ENCODE results near the gene LYVE1.

LYVE1 gene

DNA sequence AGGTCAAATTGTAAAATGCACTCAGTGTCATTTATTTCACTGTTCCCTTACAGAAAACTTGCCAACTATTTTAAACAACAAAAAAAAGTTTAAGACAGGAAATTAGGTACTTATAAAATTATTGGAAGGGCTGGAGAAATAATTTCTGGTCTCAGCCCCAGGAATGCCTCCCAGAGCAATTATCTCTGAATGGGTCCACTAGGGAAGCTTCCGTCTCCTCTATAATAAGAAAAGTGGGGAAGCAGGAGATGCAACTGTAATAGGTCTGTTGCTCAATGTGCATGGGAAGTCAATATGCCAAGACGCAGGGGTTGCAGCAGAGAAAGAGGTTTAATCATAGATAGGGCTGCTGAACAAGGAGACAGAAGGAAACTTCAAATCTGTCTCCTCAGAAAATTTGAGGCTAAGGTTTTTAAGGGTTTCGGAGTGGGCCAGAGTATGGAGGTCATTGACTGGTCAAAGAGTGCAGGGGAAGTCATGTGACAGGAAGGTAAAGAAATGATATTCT is 16.6 kb downstream of the LYVE1 start:
- DNase-seq: no peak

DNA sequence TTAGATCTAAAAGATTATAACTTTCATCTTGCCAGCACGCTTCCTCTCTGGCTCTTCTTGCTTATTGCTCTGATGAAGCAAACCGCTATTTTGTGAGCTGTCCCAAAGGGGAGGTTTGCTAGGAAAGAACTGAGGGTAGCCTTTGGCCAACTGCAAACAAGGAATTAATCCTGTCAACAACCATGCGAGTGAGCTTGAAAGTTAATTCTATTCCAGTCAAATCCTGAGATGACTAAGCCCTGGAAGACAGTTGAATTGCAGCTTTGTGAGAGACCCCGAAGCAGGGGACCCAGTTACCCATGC is 17.2 kb downstream of the LYVE1 start:
- DNase-seq: no peak

DNA sequence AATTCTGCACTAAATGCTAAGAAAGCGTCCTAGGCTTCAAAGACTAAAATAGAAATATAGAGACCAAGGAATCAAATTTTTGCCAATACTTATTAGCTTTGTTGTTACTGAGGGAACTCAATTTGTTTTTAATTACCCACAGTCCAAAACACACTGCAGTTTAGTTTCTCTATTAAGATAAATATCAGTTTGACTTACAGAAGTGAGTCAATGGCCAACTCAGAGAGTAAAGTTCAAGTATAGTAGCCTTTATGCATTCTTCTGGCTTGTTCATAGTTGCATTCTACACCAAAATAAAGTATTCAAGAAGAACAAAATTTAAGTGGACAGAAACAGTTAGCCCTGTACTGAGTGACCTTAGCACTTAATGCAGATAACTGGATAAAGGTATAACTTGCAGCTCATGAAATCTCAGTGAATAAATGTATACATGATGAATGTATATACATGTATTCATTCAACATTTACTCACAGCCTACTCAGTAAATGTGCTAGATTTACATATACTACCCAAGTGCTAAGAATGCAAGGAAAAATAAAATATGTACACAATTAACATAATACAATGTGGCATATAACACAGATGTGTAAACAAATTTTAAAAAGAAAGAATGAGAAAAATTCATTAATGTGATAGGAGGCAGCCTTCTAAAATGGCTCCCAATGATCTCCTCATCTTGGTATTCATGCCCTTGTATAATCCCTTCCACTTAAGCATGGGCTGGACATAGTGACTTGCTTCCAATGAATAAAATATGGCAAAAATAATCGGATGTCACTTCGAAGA is 17.8 kb downstream of the LYVE1 start:
- no peak for DNase-seq

DNA sequence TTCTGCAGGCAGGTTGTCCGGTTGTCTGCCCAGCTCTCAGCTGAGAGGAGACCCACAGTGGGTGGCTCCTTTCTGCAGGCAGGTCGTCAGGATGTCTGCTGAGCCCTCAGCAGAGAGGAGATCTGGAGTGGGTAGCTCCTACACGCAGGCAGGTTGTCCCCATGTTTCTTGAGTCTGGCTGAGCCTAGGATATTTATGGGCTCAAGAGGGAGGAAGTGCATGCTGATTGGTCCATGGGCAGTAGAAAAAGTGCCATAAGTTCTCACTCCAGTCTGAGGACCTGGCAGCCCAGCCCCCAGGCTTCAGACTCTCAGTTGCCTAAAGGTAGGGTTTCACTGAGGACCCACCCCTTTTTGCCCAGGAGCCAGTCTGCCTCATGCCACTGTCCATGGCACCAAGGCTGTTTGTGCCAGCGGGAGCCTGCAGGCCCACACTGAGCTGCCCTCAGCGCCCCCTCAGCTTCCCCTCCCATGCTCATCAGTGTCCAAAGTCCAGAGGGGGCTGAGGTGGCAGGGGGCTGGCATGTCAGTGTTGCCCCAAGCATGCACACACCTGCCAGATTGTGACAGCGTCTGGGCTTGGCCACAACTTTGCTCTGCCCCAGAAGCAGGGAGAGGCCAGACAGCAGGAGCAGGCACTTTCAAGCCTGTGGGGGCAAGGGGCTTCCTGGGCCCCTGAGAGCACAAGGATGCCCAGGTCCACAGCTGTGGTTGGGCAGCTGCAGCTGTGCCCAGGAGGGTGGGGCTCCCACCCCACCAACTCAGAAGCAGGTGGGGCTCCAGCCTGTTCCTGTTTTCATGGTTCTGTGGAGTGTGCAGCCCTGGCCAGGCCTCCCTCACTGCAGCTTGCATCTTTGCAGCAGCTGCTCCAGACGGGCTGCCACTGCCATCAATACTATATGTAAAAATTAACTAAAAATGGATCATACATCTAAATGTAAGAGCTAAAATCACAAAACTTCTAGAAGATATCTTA is 23.7 kb downstream of the LYVE1 start:
- DNase-seq: no peak

DNA sequence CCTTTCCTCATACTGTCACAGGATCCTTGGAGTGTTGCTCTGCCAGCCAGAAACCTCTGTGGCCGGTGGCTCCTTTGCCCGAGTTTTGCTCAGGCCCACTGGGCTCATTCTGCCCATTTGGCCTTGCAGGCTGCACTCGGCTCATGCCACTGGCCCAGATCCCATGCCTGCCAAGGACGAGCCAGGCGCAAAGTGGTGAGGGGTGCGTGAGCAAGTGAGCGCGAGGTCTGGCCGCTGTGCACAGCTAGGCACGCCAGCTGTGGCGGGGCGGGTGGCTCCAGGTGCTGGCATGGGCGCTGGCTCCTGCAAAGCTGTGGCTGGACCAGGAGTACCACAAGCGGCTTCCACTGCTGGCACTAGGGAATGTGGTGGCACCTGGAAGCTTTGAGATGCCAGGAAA is 24.7 kb downstream of the LYVE1 start:
- no peak for DNase-seq

DNA sequence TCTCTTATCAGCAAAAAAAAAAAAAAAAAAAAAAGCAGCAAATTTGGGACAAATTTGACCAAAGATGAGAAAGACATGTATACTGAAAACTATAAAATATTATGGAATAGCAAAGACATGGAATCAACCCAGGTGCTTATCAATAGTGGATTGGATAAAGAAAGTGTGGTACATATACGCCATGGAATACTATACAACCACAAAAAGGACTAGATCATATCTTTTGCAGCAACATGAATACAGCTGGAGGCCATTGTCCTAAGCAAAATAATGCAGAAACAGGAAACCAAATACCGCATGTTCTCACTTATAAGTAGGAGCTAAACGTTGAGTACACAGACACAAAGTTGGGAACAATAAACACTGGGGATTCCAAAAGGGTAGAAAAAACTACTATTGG is 25.7 kb downstream of the LYVE1 start:
- no peak for DNase-seq

DNA sequence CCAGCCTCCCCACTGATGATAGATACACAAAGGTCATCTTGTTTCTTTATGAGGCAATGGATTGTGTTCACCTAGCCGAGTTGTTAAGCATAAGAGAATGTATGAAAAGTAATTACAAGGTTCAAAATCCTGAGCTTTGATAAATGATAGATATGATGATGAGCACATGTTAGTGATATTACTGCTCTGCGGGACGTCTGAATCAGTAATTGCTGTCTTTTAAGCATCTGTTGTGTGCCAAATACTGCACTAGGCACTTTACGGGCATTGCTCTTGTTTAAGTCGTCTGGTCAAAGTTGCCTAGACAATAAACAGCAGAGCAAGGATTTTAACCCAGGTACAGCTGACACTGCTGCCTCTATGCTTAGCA is 26.9 kb downstream of the LYVE1 start:
- peak; percentile 19 for DNase-seq

DNA sequence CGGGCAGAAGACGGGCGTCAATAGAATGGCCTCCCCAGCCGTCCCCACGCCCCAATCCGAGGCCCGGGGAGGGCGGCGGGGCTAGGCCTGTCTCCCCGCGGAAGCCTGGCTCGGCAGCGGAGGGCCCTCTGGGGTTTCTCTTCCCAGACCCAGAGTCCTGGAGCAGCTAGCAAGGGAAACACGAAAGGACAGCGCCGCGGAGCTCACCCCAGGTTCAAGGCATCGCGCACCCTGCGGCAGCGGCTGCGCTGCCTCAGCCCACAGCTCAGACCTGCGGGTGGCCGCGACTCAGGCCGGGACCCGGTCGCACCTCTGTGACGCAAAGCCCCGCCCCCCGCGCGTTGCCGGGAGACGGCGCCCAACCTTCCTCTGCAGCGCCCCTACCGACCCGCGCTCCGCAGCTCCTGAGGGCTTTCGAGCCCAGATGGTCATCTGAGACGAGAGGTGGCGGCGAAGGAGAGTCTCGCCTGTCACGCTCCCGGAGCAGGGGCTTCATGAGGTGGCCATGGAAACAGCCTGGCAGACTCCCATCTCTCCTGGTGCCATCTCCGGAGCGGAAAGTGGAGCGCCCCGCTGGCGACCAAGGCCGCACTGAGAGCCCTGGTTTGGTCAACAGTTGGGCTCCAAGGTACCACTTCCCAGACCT is 27.4 kb downstream of the LYVE1 start, which contains the start of gene RNF141:
Gene RNF141, minus strand, starts transcription at position 273 of the 646 bp plus-strand sequence. CDS start 7,029 bp downstream, outside the sequence.
- DNase-seq: peak; percentile 66

DNA sequence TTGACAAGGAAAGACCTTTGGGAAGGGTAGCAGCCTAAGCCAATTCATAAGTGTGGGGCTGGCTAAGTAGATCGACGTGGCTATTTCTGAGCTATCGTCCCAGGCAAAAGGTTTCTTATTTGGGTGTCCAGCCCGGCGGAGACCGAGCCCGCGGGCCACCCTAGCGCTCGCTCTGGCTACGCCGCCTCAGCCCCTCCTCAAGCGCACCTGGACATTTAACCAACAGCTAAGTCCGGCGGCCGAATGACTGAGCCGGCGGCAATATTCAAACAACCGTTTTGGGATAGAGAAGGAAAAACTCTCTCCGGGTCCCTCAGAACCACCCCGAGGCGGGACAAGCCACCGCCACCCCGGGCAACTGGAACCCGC is 27.9 kb downstream of the LYVE1 start:
- no peak for DNase-seq

DNA sequence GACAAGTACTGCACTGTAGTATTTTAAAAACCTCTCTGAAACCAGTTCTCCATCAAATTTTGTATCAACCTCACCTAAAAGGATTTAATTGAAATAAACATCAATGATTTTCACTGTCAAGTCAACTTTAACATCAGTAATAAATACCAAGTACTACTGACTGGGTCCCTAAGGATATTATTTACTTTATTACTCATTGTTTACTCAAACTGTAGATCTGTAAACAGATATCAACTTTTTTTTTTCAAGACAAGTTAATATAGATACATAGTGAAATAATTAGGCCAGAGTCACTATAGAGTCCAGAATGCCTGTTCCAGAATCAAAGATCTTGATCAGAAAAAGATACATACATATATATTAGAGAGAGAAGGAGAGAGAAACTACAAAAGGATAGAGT is 29.1 kb downstream of the LYVE1 start:
- DNase-seq: no peak

DNA sequence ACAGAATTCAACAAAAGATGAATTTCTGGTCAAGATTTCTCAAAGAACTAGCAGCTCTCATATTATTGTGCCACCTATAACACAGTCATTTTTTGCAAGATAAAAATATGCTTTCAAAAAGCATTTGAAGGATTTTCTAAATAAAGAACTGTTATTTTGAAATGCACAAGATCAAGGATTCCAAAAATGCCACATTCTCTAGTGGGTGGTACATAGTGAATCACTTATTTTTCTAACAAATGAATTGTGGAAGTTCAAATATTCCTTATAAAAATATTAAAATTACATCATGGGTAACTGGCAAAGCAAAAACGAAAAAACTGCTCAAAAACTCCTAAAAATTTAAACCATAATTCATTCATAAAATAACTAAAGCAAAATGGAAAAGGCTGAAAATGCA is 29.5 kb downstream of the LYVE1 start:
- no peak for DNase-seq

DNA sequence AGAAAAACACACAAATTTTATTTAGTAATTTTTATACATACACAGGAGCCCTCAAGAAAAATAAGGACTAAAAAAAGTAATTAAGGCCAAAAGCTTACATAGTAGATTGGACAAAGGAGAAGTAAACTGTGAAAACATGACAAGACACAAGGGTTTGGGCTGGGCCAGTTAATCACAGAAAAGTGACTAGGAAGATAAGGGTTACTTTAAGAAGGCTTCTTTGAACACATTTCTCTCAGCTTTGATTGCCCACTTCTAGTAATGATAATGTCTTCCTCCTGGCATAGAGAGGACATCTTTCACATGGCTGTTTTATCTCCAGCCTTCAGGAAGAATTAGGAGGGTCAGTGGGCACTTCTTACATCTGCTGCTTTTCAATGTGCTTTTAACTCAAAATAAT is 30.9 kb downstream of the LYVE1 start:
- no peak for DNase-seq

DNA sequence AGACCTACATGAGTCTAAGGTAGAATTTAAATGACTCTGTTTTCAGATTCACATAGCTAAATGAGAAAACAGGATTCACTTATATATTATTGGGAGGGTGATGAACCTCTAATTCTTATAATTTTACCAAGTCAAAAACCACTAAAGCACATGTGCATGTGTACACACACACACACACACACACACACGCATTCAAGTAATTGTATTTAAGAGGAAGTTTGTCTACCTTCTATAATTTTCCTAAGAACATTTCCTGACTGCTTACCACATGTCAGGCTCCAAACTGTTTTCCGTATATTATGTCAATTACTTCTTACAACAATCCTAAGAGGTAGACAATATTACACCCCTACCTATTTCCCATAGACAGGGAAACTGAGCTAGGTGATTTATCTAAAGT is 34.1 kb downstream of the LYVE1 start:
- no peak for DNase-seq

DNA sequence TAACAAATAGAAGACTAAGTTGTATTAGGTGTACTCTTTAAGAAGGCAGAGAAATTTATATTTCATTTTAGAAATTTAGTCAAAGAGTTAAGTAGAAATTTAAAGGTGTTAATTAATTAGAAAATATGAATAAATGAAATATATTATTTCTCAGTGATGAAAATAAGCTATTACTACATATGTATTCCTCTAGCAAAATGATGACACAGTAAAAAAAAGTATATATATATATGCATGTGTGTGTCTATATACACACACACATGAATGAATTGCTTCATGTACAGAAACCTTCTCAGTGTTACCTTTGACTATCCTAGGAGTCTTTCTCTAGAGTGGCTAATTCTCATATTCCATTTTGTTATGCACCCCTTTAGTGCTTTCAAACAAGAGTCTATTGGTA is 35.1 kb downstream of the LYVE1 start:
- DNase-seq: no peak

DNA sequence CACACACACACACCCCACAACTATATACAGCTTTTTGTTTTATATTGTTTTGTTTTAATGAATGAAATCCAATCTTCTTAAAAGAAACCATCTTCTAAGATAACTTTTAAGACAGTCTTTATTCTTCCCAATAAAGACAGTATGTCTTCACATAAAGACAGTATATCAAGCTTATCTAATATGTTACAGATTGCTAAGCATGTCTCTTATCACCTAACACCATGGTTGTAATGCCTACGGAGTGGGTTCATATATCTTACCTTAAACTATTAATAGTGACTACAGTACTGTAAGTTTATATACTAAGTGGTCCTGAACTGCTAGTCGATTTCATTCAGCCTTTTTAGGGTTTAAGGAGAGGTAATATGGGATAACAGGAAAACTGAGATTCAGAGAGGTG is 35.9 kb downstream of the LYVE1 start:
- DNase-seq: no peak

DNA sequence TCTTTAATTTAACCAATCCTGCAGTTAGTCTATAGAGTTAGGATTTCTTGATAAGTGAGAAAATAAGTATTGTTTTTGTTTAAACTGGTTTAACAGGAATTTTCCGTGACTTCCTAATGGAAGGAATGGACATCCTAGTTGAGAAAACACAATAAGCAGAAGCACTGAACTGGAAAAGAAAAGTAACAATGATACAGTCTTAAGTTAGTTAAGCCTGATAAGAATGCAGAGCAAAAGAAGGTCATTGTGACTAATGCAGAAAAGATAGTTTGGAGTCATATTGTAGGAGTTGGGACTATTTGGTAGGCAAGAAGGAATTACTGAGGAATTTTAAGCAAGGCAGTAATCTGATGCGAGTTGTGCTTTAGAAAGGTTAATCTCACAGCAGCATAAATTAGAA is 39.2 kb downstream of the LYVE1 start:
- no peak for DNase-seq

DNA sequence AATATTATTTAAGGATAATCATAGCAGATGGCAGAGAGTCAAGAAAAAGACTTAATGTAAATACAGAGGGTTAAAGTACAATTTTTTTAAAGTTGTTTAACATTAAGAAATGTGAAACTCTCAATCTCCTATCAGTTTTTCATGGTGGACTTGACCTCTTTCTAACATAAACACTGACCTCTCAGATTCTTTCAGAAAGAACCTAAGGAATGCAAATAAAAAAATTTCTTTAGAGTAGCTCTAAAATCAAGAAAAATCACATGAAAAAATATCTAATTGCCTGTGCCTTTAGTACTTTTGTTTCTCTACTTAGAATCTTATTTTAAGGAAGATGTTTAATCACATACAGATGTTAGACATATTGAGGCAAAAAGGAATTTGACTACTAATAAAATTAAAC is 40.3 kb downstream of the LYVE1 start:
- no peak for DNase-seq

DNA sequence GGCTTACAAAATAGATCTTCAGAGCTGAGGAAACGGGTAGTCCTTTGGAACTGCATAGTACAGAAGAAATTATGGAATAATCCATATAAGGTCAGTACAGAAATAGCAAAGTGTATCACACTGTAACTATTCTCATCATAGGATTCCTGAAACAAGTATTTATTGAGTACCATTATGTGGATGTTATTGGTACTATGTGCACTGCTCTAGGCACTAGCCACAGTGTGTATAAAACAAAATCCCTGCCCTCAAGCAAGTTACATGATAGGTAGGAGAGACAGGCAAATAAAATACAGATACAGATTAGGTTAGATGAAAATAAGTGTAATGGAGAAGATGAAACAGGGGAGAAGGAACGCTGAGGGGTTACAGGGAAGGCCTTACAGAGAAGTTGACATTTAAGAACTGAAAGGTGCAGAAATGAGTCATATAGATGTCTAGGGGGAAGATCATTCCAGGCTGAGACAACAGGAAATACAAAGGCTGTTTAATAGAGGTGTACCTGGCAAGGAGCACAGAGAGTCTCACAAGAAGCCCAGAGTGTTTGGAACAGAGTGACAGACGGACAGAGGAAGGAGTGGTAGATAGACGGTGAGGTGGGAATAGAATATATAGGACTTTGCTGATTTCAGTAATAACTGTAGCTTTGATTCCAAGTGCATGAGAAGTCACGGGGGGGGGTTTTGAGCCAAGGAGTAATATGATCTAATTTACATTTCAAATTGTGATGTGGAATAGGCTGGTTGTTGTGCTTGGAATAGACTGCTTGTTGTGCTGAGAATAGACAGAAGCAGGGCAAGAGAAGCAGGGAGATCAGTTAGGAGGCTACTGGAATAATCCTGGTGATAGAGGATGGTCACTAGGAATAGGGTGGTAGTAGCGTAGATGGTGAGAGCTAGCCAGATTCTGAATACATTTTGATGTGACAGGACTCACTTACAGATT is 41.2 kb downstream of the LYVE1 start:
- no peak for DNase-seq

DNA sequence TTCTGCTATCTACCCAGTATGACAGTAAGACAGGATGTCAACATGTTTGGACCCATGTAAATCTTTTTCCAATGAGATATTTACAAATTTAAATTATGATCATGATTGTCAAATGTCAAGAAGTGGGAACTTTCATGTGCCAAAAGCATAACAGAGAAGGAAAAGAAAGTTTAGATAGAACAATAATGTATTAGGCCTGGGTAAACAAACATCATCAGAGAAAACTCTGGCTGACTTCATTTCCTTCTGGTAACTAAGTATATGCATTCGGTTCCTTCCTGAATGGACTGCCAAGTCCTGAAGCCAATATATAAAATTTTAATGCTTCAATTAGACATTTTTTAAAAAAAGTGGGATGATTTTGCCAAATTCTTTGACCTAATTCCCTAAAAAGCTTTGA is 44.0 kb downstream of the LYVE1 start:
- no peak for DNase-seq

DNA sequence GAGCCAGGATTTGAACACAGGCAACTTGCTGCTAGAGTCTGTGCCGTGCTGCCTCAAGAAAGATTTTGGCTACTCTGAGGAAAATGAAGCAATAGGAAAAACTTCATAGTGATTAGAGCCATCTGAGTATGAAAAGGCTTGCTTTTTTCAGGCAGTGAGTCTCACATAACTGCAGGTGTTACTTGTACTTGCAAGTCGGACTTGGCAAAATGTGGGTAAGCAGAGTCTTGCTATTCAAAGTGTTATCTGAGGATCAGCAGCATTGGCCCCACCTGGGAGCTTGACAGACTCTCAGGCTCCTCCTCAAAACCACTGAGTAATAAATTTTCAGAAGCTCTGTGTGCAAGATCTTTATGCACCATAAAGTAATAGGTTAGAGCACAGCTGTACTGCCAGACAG is 45.5 kb downstream of the LYVE1 start:
- DNase-seq: no peak

DNA sequence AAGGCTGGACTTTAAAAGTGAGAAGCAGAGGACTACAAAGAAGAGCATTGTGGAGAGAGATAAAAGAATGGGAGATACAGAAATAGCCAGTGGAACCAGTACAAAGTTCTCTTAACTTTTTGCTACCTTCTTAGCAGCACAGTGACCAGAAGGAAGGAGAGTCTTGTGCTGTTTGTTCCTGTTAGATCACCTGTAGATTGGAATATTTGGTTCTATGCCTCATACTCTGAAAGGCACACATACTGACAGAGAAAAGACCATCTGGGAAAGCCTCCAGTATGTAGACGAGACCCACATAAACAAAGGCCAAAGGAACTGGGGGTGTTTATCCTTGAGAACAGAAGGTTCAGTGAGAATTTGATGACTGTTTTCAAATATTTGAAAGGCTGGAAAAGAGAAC is 46.2 kb downstream of the LYVE1 start:
- no peak for DNase-seq

DNA sequence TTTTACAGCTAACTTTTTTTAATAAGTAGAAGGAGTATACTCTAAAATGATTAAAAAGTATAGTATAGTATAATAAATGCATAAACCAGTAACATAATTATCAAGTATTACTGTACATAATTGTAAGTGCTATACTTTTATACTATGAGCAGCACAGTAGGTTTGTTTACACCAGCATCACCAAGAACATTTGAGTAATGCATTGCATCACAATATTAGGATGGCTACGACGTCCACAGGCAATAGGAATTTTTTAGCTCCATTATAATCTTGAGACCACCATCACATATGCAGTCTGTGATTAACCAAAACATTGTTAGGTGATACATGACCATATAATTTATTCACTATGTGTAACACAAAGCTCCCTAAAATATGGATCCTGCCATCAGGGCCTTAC is 47.9 kb downstream of the LYVE1 start:
- no peak for DNase-seq

DNA sequence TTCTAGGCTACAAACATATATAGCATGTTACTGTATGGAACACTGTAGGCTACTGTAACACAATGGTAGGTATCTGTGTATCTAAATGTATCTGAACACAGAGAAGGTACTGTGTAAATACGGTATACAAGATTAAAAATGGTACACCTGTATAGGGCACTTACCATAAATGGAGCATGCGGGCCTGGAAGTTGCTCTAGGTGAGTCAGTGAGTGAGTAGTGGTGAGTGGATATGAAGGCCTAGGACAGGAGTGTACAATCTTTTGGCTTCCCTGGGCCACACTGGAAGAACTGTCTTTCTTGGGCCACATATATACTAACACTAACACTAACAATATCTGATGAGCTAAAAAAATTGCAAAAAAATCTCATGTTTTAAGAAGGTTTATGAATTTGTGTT is 48.8 kb downstream of the LYVE1 start:
- no peak for DNase-seq

Measured in NCI-H524 treated with DMSO at 0.1 percent for 48 hours (cell line).